AML-193 (cell line): ENCODE data around the gene METTL24.

ENCODE experiments used
- DNase-seq, 2 experiments: peaks; one replicate each; lab custom pipeline; 2025; lab: John Stamatoyannopoulos, UW

METTL24 gene

GRCh38 chr6:110334423-110335180 is 23.5 kb downstream of the METTL24 start:
- no peak for DNase-seq

GRCh38 chr6:110332281-110332680 is 25.9 kb downstream of the METTL24 start:
- DNase-seq: no peak

GRCh38 chr6:110331816-110332215 is 26.3 kb downstream of the METTL24 start:
- DNase-seq: no peak

GRCh38 chr6:110331390-110331789 is 26.8 kb downstream of the METTL24 start:
- no peak for DNase-seq

GRCh38 chr6:110329714-110330436 is 28.3 kb downstream of the METTL24 start:
- no peak for DNase-seq

GRCh38 chr6:110329348-110329713 is 28.8 kb downstream of the METTL24 start:
- no peak for DNase-seq

- DNase-seq: no peak
These were observed 29.9 kb downstream of the METTL24 start for GRCh38 chr6:110328259-110328658.

- DNase-seq: no peak
These were observed 30.8 kb downstream of the METTL24 start for GRCh38 chr6:110327391-110327790.

- no peak for DNase-seq
These were observed 31.5 kb downstream of the METTL24 start for GRCh38 chr6:110326609-110327008.

GRCh38 chr6:110326057-110326456 is 32.1 kb downstream of the METTL24 start:
- no peak for DNase-seq

- DNase-seq: no peak
These were observed 33.0 kb downstream of the METTL24 start for GRCh38 chr6:110325197-110325596.

- DNase-seq: no peak
These were observed 33.6 kb downstream of the METTL24 start for GRCh38 chr6:110324548-110324947.

- DNase-seq: no peak
These were observed 34.9 kb downstream of the METTL24 start for GRCh38 chr6:110323258-110323657.

GRCh38 chr6:110322874-110323242 is 35.3 kb downstream of the METTL24 start:
- DNase-seq: peak; percentile 27 to 52

- DNase-seq: peak; percentile 36 to 52
These were observed 35.8 kb downstream of the METTL24 start for GRCh38 chr6:110322151-110322873.

- no peak for DNase-seq
These were observed 37.8 kb downstream of the METTL24 start for GRCh38 chr6:110320307-110320706.

- no peak for DNase-seq
These were observed 38.3 kb downstream of the METTL24 start for GRCh38 chr6:110319843-110320242.

- no peak for DNase-seq
These were observed 38.8 kb downstream of the METTL24 start for GRCh38 chr6:110319381-110319780.

GRCh38 chr6:110318971-110319370 is 39.2 kb downstream of the METTL24 start:
- no peak for DNase-seq

- no peak for DNase-seq
These were observed 40.5 kb downstream of the METTL24 start for GRCh38 chr6:110317646-110318045.

GRCh38 chr6:110317189-110317588 is 41.0 kb downstream of the METTL24 start:
- no peak for DNase-seq

- DNase-seq: no peak
These were observed 42.2 kb downstream of the METTL24 start for GRCh38 chr6:110315869-110316398.
